Measurements from ENCODE around the gene NFATC2IP. TPM values are rescaled to one million over a fixed set of nuclear protein-coding genes. Genes with fewer than 3 reads are reported as not detected.

Gene NFATC2IP
- total and polyA plus RNA-seq, 9 of the 15 experiments (the other 6 are each of a cell fraction or from before 2014, with no cell fraction given): 15.6 to 106 (median 46.9) TPM

DNA sequence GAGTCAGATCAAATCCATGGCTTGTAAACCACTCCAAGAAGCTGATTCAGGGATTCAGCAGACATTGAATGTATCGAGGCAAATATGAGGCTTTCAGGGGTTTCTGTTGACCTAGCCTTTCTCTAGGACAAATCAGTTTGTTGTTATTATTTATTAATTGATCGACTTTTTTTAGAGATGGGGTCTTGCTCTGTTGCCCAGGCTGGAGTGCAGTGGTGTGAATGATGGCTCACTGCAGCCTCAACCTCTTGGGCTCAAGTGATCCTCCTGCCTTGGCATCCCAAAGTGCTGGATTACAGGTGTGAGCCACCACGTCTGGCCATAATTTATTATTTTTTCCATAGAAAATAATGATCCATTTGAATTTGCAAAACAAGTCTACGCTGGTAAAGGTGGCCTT, 61.1 kb downstream of the NFATC2IP start (continued):
- TF ChIP-seq, protein P1, sequence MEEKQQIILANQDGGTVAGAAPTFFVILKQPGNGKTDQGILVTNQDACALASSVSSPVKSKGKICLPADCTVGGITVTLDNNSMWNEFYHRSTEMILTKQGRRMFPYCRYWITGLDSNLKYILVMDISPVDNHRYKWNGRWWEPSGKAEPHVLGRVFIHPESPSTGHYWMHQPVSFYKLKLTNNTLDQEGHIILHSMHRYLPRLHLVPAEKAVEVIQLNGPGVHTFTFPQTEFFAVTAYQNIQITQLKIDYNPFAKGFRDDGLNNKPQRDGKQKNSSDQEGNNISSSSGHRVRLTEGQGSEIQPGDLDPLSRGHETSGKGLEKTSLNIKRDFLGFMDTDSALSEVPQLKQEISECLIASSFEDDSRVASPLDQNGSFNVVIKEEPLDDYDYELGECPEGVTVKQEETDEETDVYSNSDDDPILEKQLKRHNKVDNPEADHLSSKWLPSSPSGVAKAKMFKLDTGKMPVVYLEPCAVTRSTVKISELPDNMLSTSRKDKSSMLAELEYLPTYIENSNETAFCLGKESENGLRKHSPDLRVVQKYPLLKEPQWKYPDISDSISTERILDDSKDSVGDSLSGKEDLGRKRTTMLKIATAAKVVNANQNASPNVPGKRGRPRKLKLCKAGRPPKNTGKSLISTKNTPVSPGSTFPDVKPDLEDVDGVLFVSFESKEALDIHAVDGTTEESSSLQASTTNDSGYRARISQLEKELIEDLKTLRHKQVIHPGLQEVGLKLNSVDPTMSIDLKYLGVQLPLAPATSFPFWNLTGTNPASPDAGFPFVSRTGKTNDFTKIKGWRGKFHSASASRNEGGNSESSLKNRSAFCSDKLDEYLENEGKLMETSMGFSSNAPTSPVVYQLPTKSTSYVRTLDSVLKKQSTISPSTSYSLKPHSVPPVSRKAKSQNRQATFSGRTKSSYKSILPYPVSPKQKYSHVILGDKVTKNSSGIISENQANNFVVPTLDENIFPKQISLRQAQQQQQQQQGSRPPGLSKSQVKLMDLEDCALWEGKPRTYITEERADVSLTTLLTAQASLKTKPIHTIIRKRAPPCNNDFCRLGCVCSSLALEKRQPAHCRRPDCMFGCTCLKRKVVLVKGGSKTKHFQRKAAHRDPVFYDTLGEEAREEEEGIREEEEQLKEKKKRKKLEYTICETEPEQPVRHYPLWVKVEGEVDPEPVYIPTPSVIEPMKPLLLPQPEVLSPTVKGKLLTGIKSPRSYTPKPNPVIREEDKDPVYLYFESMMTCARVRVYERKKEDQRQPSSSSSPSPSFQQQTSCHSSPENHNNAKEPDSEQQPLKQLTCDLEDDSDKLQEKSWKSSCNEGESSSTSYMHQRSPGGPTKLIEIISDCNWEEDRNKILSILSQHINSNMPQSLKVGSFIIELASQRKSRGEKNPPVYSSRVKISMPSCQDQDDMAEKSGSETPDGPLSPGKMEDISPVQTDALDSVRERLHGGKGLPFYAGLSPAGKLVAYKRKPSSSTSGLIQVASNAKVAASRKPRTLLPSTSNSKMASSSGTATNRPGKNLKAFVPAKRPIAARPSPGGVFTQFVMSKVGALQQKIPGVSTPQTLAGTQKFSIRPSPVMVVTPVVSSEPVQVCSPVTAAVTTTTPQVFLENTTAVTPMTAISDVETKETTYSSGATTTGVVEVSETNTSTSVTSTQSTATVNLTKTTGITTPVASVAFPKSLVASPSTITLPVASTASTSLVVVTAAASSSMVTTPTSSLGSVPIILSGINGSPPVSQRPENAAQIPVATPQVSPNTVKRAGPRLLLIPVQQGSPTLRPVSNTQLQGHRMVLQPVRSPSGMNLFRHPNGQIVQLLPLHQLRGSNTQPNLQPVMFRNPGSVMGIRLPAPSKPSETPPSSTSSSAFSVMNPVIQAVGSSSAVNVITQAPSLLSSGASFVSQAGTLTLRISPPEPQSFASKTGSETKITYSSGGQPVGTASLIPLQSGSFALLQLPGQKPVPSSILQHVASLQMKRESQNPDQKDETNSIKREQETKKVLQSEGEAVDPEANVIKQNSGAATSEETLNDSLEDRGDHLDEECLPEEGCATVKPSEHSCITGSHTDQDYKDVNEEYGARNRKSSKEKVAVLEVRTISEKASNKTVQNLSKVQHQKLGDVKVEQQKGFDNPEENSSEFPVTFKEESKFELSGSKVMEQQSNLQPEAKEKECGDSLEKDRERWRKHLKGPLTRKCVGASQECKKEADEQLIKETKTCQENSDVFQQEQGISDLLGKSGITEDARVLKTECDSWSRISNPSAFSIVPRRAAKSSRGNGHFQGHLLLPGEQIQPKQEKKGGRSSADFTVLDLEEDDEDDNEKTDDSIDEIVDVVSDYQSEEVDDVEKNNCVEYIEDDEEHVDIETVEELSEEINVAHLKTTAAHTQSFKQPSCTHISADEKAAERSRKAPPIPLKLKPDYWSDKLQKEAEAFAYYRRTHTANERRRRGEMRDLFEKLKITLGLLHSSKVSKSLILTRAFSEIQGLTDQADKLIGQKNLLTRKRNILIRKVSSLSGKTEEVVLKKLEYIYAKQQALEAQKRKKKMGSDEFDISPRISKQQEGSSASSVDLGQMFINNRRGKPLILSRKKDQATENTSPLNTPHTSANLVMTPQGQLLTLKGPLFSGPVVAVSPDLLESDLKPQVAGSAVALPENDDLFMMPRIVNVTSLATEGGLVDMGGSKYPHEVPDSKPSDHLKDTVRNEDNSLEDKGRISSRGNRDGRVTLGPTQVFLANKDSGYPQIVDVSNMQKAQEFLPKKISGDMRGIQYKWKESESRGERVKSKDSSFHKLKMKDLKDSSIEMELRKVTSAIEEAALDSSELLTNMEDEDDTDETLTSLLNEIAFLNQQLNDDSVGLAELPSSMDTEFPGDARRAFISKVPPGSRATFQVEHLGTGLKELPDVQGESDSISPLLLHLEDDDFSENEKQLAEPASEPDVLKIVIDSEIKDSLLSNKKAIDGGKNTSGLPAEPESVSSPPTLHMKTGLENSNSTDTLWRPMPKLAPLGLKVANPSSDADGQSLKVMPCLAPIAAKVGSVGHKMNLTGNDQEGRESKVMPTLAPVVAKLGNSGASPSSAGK (IDR thresholded peaks at IDR 0.05): no peak
- peak; percentile 80 for TF ChIP-seq RBM25 (IDR thresholded peaks at IDR 0.05; ENCODE audit: low read depth, low read length, severe bottlenecking)
- TF ChIP-seq, protein P2, sequence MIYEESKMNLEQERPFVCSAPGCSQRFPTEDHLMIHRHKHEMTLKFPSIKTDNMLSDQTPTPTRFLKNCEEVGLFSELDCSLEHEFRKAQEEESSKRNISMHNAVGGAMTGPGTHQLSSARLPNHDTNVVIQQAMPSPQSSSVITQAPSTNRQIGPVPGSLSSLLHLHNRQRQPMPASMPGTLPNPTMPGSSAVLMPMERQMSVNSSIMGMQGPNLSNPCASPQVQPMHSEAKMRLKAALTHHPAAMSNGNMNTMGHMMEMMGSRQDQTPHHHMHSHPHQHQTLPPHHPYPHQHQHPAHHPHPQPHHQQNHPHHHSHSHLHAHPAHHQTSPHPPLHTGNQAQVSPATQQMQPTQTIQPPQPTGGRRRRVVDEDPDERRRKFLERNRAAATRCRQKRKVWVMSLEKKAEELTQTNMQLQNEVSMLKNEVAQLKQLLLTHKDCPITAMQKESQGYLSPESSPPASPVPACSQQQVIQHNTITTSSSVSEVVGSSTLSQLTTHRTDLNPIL (CRISPR knock-in tag; IDR thresholded peaks at IDR 0.05): no peak
- TF ChIP-seq, protein P3, sequence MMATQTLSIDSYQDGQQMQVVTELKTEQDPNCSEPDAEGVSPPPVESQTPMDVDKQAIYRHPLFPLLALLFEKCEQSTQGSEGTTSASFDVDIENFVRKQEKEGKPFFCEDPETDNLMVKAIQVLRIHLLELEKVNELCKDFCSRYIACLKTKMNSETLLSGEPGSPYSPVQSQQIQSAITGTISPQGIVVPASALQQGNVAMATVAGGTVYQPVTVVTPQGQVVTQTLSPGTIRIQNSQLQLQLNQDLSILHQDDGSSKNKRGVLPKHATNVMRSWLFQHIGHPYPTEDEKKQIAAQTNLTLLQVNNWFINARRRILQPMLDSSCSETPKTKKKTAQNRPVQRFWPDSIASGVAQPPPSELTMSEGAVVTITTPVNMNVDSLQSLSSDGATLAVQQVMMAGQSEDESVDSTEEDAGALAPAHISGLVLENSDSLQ (IDR thresholded peaks at IDR 0.05): no peak
- no peak for TF ChIP-seq CEBPB (tag; IDR thresholded peaks at IDR 0.05)
- TF ChIP-seq KDM2B (CRISPR knock-in tag; IDR thresholded peaks at IDR 0.05): no peak
- no peak for TF ChIP-seq ARHGAP35 (IDR thresholded peaks at IDR 0.05; ENCODE audit: partially characterized antibody)
- TF ChIP-seq KLF10 (CRISPR knock-in tag; IDR thresholded peaks at IDR 0.05): no peak
- TF ChIP-seq SMC3 (conservative IDR thresholded peaks at IDR 0.05; ENCODE audit: insufficient read depth, low read depth, low read length): no peak
- no peak for TF ChIP-seq POU5F1 (IDR thresholded peaks at IDR 0.05; ENCODE audit: borderline replicate concordance, low read depth, low read length, partially characterized antibody)
- TF ChIP-seq KLF13 (tag; IDR thresholded peaks at IDR 0.05; ENCODE audit: borderline replicate concordance, low read depth): no peak

Measured in K562 (cell line).